ENCODE data around the gene XPR1.

Gene XPR1

GRCh38 chr1:180630408-180631193 lies 1.2 kb upstream of the XPR1 start:
- in situ Hi-C loops (cut with HindIII; ENCODE audit: low sequenced_read_pairs), result no loop called here
- no peak for DNase-seq (ENCODE audit: low read depth, low spot score)
- no peak for TF ChIP-seq CTCF (IDR thresholded peaks at IDR 0.05; ENCODE audit: low read depth, low read length)
- no peak overlapping the region for H3K4me3 ChIP-seq (ENCODE audit: low read depth, low read length)

- no peak for TF ChIP-seq CTCF (IDR thresholded peaks at IDR 0.05; ENCODE audit: low read depth, low read length)
- in situ Hi-C loops (cut with HindIII; ENCODE audit: low sequenced_read_pairs), result no loop called here
- no peak overlapping the region for H3K4me3 ChIP-seq (ENCODE audit: low read depth, low read length)
- DNase-seq (ENCODE audit: low read depth, low spot score), result no peak
Observed at GRCh38 chr1:180631194-180631765, 542 bp upstream of the XPR1 start.

- in situ Hi-C loops (cut with HindIII; ENCODE audit: low sequenced_read_pairs), result no loop called here
- TF ChIP-seq CTCF (IDR thresholded peaks at IDR 0.05; ENCODE audit: low read depth, low read length), result peak; percentile 28
- peak overlapping the region; percentile 70 for H3K4me3 ChIP-seq (ENCODE audit: low read depth, low read length)
- peak; percentile 20 for DNase-seq (ENCODE audit: low read depth, low spot score)
Observed at GRCh38 chr1:180632326-180633056, 669 bp downstream of the XPR1 start.

- TF ChIP-seq CTCF (IDR thresholded peaks at IDR 0.05; ENCODE audit: low read depth, low read length), result no peak
- peak overlapping the region; percentile 70 for H3K4me3 ChIP-seq (ENCODE audit: low read depth, low read length)
- peak; percentile 24 for DNase-seq (ENCODE audit: low read depth, low spot score)
- in situ Hi-C loops (cut with HindIII; ENCODE audit: low sequenced_read_pairs), result no loop called here
Observed at GRCh38 chr1:180633057-180634056, 1.5 kb downstream of the XPR1 start.

- H3K4me3 ChIP-seq (ENCODE audit: low read depth, low read length), result no peak overlapping the region
- DNase-seq (ENCODE audit: low read depth, low spot score), result no peak
- TF ChIP-seq CTCF (IDR thresholded peaks at IDR 0.05; ENCODE audit: low read depth, low read length), result peak; percentile 4
- in situ Hi-C loops (cut with HindIII; ENCODE audit: low sequenced_read_pairs), result no loop called here
Observed at GRCh38 chr1:180636138-180636537, 4.3 kb downstream of the XPR1 start.

- H3K4me3 ChIP-seq (ENCODE audit: low read depth, low read length), result no peak overlapping the region
- no peak for DNase-seq (ENCODE audit: low read depth, low spot score)
- TF ChIP-seq CTCF (IDR thresholded peaks at IDR 0.05; ENCODE audit: low read depth, low read length), result no peak
- in situ Hi-C loops (cut with HindIII; ENCODE audit: low sequenced_read_pairs), result no loop called here
Observed at GRCh38 chr1:180639871-180640270, 8.0 kb downstream of the XPR1 start.
